Mesenchymal stem cell (in vitro differentiated cells and primary cell): ENCODE measurements around the gene SCARF2.
A peak's percentile ranks its signal among the peaks of the same experiment; 100 is the strongest.
"Not testable (repeated sequence)": the region's sequence is repeated elsewhere in the genome, so short reads cannot be mapped to it uniquely, and the experiment has no call there.

Experiments
- DNase-seq: peaks from one replicate; pipeline ENCODE4 v3.0.0-alpha.2; 2013
- H2AFZ ChIP-seq: one replicate; pipeline ENCODE4 v1.6.1; 2013; ENCODE audit warnings: low read depth, mild to moderate bottlenecking, control low read depth, inconsistent platforms, low read length, moderate library complexity
- H2AK5ac ChIP-seq: 2 replicates; pipeline ENCODE4 v1.6.1; 2013; ENCODE audit warnings: low read length, moderate library complexity, mild to moderate bottlenecking, inconsistent platforms; ENCODE audit not compliant: severe bottlenecking
- H2BK120ac ChIP-seq: one replicate; pipeline ENCODE4 v1.6.1; 2013; ENCODE audit warnings: low read depth, mild to moderate bottlenecking, inconsistent platforms, low read length, moderate library complexity
- H2BK12ac ChIP-seq, 2 experiments: one replicate each; pipeline ENCODE4 v1.6.1; 2013; ENCODE audit warnings: inconsistent platforms in 2 of 2, low read length in 2 of 2, mild to moderate bottlenecking in 2 of 2, moderate library complexity in 2 of 2, control low read depth in 1 of 2
- H2BK15ac ChIP-seq: one replicate; pipeline ENCODE4 v1.6.1; 2013; ENCODE audit warnings: mild to moderate bottlenecking, low read depth, inconsistent platforms; ENCODE audit not compliant: poor library complexity, severe bottlenecking
- H2BK5ac ChIP-seq: 2 replicates; pipeline ENCODE4 v1.6.1; 2013; ENCODE audit warnings: low read depth, mild to moderate bottlenecking, low read length, control low read depth, inconsistent platforms; ENCODE audit not compliant: poor library complexity, severe bottlenecking
- H3K14ac ChIP-seq, 2 experiments: one replicate each; pipeline ENCODE4 v1.6.1; 2013; ENCODE audit warnings: inconsistent platforms in 2 of 2, low read length in 2 of 2, control low read depth in 1 of 2, mild to moderate bottlenecking in 1 of 2, moderate library complexity in 1 of 2
- H3K18ac ChIP-seq, 2 experiments: one replicate each; pipeline ENCODE4 v1.6.1; 2013; ENCODE audit warnings: inconsistent platforms in 2 of 2, low read length in 2 of 2, control low read depth in 1 of 2, low read depth in 1 of 2, mild to moderate bottlenecking in 1 of 2
- H3K23ac ChIP-seq, 2 experiments: one replicate each; pipeline ENCODE4 v1.6.1; 2013; ENCODE audit warnings: inconsistent platforms in 2 of 2, low read length in 2 of 2, mild to moderate bottlenecking in 2 of 2, moderate library complexity in 2 of 2, control low read depth in 1 of 2
- H3K27ac ChIP-seq: 2 replicates; pipeline ENCODE4 v1.5.1; 2013; ENCODE audit warnings: mild to moderate bottlenecking, moderate library complexity, low read length, control low read depth, inconsistent platforms; ENCODE audit not compliant: poor library complexity, severe bottlenecking
- H3K27me3 ChIP-seq, 2 experiments: 2 replicates each; pipeline versions ENCODE4 v1.6.1 to v1.7.0; 2013; ENCODE audit warnings: low read length in 2 of 2, mild to moderate bottlenecking in 2 of 2, moderate library complexity in 2 of 2, control low read depth in 1 of 2, inconsistent platforms in 1 of 2; ENCODE audit not compliant: control insufficient read depth in 1 of 2, insufficient read depth in 1 of 2
- H3K36me3 ChIP-seq, 2 experiments: 2 replicates each; pipeline versions ENCODE4 v1.6.1 to v1.7.0; 2013; ENCODE audit warnings: low read length in 2 of 2, control low read depth in 1 of 2, inconsistent platforms in 1 of 2, low read depth in 1 of 2, mild to moderate bottlenecking in 1 of 2; ENCODE audit not compliant: insufficient read depth in 2 of 2, control insufficient read depth in 1 of 2
- H3K4ac ChIP-seq, 2 experiments: one replicate each; pipeline ENCODE4 v1.6.1; 2013; ENCODE audit warnings: inconsistent platforms in 2 of 2, low read length in 2 of 2, mild to moderate bottlenecking in 2 of 2, moderate library complexity in 2 of 2, control low read depth in 1 of 2, low read depth in 1 of 2
- H3K4me1 ChIP-seq: 2 replicates; pipeline ENCODE4 v1.6.1; 2013; ENCODE audit warnings: low read depth, low read length, control low read depth; ENCODE audit not compliant: control insufficient read depth, insufficient read depth
- H3K4me2 ChIP-seq: 2 replicates; pipeline ENCODE4 v1.6.1; 2013; ENCODE audit warnings: low read length, mild to moderate bottlenecking, inconsistent platforms; ENCODE audit not compliant: poor library complexity, severe bottlenecking
- H3K4me3 ChIP-seq, 2 experiments: 2 replicates each; pipeline versions ENCODE4 v1.5.1 to v1.7.0; 2013; ENCODE audit warnings: low read length in 2 of 2, mild to moderate bottlenecking in 2 of 2, control low read depth in 1 of 2, low read depth in 1 of 2; ENCODE audit not compliant: insufficient read depth in 1 of 2
- H3K79me1 ChIP-seq: replicated peaks from 2 replicates; pipeline ENCODE4 v1.6.1; 2013; ENCODE audit warnings: mild to moderate bottlenecking, control low read depth, low read length, inconsistent platforms; ENCODE audit not compliant: poor library complexity, severe bottlenecking
- H3K9ac ChIP-seq: 2 replicates; pipeline ENCODE4 v1.7.0; 2013; ENCODE audit warnings: mild to moderate bottlenecking, low read length, moderate library complexity
- H3K9me3 ChIP-seq: 2 replicates; pipeline ENCODE4 v1.7.0; 2013; ENCODE audit warnings: mild to moderate bottlenecking, low read length; ENCODE audit not compliant: control insufficient read depth
- H4K8ac ChIP-seq: one replicate; pipeline ENCODE4 v1.6.1; 2013; ENCODE audit warnings: inconsistent platforms, mild to moderate bottlenecking, low read length, moderate library complexity
- H4K91ac ChIP-seq: one replicate; pipeline ENCODE4 v1.6.1; 2013; ENCODE audit warnings: mild to moderate bottlenecking, low read length, inconsistent platforms
- WGBS: methylation state at CpG from one replicate; pipeline ENCODE4 v1.1.7; 2013; ENCODE audit warnings: mixed read lengths; 5-methylcytosine and 5-hydroxymethylcytosine counted together

Gene SCARF2

GRCh38 chr22:20419664-20419951 lies 18.0 kb downstream of the SCARF2 start:
- Histone ChIP-seq H2AK5ac (no peak overlapping the region), H3K4ac (no peak overlapping the region), H4K8ac (no peak overlapping the region), H3K27ac (no peak overlapping the region), H3K23ac (no peak overlapping the region), H3K18ac (no peak overlapping the region), H3K9me3 (no peaks in the 10 kb centered on the region), H3K4me1 (peaks cover 25% of the 10 kb centered on the region), H2BK12ac (no peak overlapping the region), H3K14ac (no peak overlapping the region), H3K79me1 (no peaks in the 10 kb centered on the region), H2BK5ac (no peak overlapping the region), H2BK15ac (no peak overlapping the region), H3K4me3 (no peak overlapping the region), H3K9ac (no peak overlapping the region), H3K36me3 (peaks cover 0 to 10% of the 10 kb centered on the region in 2 experiments), H2AFZ (no peak overlapping the region), H3K27me3 (no peaks in the 10 kb centered on the region), H2BK120ac (no peak overlapping the region), H4K91ac (no peak overlapping the region), H3K4me2 (no peak overlapping the region)
- DNase-seq: no peak
- WGBS: 93% methylated on average over 1 of the region's 2 CpGs

- H3K23ac ChIP-seq: no peak overlapping the region
- peak; percentile 90 for DNase-seq
- no peak overlapping the region for H3K27ac ChIP-seq
- H3K4ac ChIP-seq: peak overlapping the region in 1 of 2 experiments; percentile 1
- peak overlapping the region in 1 of 2 experiments; percentile 95 for H3K14ac ChIP-seq
- H3K4me2 ChIP-seq: peak overlapping the region; percentile 96
- peak overlapping the region; percentile 96 for H2AFZ ChIP-seq
- H3K4me1 ChIP-seq: peaks cover 12% of the 10 kb centered on the region
- peak overlapping the region in 1 of 2 experiments; percentile 77 for H2BK12ac ChIP-seq
- H3K79me1 ChIP-seq: no peaks in the 10 kb centered on the region
- H4K8ac ChIP-seq: peak overlapping the region; percentile 88
- WGBS: 22% methylated on average over 42 of the region's 42 CpGs
- no peak overlapping the region for H2BK5ac ChIP-seq
- peak overlapping the region; percentile 80 for H3K9ac ChIP-seq
- H3K4me3 ChIP-seq: peak overlapping the region; percentile 39 to 79
- H2BK15ac ChIP-seq: peak overlapping the region; percentile 44
- H2AK5ac ChIP-seq: no peak overlapping the region
- H4K91ac ChIP-seq: no peak overlapping the region
- peak overlapping the region; percentile 15 for H2BK120ac ChIP-seq
- peaks cover 5 to 6% of the 10 kb centered on the region in 2 experiments for H3K27me3 ChIP-seq
- H3K9me3 ChIP-seq: no peaks in the 10 kb centered on the region
- peak overlapping the region; percentile 28 to 95 for H3K18ac ChIP-seq
- H3K36me3 ChIP-seq: peaks cover 0 to 6% of the 10 kb centered on the region in 2 experiments
Measured at GRCh38 chr22:20418211-20418788, 19.3 kb downstream of the SCARF2 start.

DNA sequence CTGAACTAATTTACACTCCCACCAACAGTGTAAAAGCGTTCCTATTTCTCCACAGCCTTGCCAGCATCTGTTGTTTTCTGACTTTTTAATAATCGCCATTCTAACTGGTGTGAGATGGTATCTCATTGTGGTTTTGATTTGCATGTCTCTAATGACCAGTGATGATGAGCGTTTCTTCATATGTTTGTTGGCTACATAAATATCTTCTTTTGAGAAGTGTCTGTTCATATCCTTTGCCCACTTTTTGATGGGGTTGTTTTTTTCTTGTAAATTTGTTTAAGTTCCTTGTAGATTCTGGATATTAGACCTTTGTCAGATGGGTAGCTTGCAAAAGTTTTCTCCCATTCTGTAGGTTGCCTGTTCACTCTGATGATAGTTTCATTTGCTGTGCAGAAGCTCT lies 21.9 kb downstream of the SCARF2 start:
- H3K23ac ChIP-seq, H3K27ac ChIP-seq, H2BK15ac ChIP-seq, H3K9ac ChIP-seq, H2BK12ac ChIP-seq, H3K4me2 ChIP-seq, H3K14ac ChIP-seq, H3K4me3 ChIP-seq, H2AK5ac ChIP-seq, H3K4ac ChIP-seq, H2AFZ ChIP-seq, H2BK5ac ChIP-seq, DNase-seq, H4K91ac ChIP-seq, H3K4me1 ChIP-seq, H2BK120ac ChIP-seq, H3K27me3 ChIP-seq, H3K36me3 ChIP-seq, H3K79me1 ChIP-seq, H4K8ac ChIP-seq, H3K18ac ChIP-seq, H3K9me3 ChIP-seq: not testable (repeated sequence)
- 96% methylated on average over 3 of the region's 3 CpGs for WGBS

- not testable (repeated sequence) for H2BK5ac ChIP-seq, H2AK5ac ChIP-seq, H3K14ac ChIP-seq, H2BK15ac ChIP-seq, DNase-seq, H3K18ac ChIP-seq, H3K36me3 ChIP-seq, H2AFZ ChIP-seq, H2BK12ac ChIP-seq, H3K27ac ChIP-seq, H3K4me2 ChIP-seq, H2BK120ac ChIP-seq, H4K8ac ChIP-seq, H3K4ac ChIP-seq, H3K79me1 ChIP-seq, H3K9me3 ChIP-seq, H3K4me3 ChIP-seq, H3K27me3 ChIP-seq, H3K9ac ChIP-seq, H4K91ac ChIP-seq, H3K4me1 ChIP-seq, H3K23ac ChIP-seq
- 90% methylated on average over 2 of the region's 3 CpGs for WGBS
Measured at GRCh38 chr22:20415241-20415640, 22.4 kb downstream of the SCARF2 start.
